EH (cell line): ENCODE data around the gene ABCA12.

Experiments used
- DNase-seq: peaks from one replicate; pipeline ENCODE4 v3.0.0-alpha.2; 2015; ENCODE audit warnings: low read depth

The ABCA12 gene

GRCh38 chr2:215119847-215120246, 18.6 kb downstream of the ABCA12 start:
- no peak for DNase-seq

- DNase-seq = no peak
These were observed 27.5 kb downstream of the ABCA12 start for GRCh38 chr2:215110918-215111317.

DNA sequence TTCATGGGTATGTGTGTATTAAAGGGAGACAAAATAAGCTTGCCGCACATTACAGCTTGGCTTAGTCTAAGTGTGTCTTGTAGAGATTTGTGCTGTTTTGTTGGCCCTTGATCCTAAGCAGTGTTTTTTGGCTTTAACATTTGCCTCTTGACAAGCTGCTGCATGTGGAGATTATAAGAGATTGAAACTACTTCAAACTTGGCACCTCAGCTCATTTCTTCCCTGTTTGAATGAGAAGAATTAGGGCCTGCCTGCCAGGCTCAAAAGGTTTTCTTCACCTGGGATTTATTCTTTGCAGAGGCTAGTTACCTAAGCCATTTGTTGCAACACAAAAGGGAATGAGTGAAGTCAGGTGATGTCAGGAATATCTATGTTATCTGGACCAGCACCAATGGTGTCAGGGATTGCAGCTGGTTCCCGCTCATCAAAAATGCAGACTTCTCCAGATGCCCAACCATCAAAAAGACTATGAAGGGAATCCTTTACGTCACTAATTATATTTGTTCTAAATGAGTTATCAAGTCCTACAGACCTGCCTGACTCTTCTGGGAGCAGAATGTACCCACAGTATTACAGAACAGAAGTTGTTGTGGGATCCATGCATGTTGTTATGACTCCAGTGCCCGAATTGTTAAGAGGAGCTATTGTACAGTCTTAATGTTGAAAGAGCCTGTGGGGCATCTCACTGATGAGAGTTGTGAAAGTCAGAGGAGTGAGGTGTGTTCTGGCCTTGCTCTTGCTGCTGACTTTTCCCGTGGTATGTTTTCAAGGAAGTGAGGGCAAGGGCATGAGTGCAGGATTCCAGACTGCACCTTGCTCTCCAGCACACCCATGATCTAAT, 31.0 kb downstream of the ABCA12 start:
- DNase-seq = no peak

DNA sequence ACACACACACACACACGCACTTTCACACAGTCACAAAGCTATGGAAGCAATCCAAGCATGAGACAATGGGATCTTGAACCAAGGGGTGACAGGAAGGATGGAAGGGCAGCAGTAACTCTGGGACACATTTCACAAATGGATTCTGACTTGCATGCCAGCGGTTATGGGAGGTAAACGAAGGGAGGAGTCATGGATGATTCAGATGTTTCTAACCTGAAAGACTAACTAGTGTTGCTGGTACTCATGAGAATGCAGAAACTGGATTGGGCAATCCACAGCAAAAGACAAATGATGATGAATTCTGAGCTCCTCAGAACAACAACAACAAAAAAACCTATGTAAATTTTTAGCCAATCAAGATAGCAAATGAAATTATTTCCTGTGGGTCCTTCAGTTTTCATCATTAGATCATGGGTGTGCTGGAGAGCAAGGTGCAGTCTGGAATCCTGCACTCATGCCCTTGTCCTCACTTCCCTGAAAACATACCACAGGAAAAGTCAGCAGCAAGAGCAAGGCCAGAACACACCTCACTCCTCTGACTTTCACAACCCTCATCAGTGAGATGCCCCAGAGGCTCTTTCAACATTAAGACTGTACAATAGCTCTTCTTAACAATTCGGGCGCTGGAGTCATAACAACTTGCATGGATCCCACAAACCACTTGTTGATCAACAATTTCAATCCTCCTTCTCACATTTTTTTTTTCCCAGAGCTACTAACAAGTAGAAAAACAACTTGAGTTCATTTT, 32.6 kb downstream of the ABCA12 start:
- peak; percentile 15 for DNase-seq

- no peak for DNase-seq
These were observed 34.2 kb downstream of the ABCA12 start for GRCh38 chr2:215104226-215104625.

DNA sequence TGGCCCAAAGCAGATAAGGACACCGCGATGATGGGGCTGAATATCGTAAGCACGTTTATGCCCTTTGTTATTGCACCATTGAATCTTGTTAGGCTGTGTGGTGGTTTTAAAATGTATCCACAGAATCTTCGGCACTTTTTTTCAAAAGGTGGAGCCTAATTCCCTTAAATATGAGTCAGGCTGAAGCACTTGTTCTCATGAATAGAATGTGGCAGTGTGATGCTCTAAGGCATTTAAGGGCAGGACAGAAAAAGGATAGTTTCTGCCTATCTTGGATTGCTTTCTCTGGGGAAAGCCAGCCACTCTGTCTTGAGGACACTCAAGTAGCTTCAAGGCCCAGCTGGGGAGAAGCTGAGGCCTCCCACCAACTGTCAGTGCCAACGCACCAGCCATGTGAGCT, 39.6 kb downstream of the ABCA12 start:
- no peak for DNase-seq

DNA sequence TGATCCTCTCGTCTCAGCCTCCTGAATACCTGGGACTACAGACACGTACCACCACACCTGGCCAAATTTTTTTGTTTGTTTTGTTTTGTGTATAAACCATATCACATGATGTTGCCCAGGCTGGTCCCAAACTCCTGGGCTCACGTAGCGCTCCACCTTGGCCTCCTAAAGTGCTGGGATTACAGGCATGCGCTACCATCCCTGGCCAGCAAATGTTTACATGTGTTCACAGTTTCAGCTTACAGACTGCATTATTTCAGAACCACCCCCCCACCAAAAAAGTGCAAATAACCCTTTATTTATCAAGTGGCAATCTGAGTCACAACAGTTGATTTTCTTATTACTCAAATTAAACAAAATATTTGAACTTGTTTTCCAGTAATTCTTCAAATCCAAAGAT, 54.3 kb downstream of the ABCA12 start:
- DNase-seq = no peak

DNA sequence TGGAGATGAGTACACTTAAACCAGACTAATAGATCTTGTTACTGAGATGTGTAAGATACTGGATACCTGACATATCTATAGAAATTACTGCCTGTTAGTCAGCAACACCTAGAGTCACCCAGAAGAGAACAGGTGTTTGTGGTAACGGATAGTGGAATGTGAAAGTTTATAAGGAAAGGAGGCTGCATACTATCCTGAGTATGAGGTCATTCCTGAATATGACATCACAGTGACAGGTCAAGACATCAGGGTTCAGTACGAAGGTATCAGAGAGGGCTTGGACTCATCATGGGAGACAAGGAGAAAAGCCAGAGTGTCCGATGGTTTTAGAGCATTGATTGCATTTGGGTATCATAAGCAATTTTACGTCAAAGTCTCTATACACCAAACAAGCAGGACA, 55.3 kb downstream of the ABCA12 start:
- DNase-seq = no peak

- no peak for DNase-seq
These were observed 56.0 kb downstream of the ABCA12 start for GRCh38 chr2:215082446-215082845.

DNA sequence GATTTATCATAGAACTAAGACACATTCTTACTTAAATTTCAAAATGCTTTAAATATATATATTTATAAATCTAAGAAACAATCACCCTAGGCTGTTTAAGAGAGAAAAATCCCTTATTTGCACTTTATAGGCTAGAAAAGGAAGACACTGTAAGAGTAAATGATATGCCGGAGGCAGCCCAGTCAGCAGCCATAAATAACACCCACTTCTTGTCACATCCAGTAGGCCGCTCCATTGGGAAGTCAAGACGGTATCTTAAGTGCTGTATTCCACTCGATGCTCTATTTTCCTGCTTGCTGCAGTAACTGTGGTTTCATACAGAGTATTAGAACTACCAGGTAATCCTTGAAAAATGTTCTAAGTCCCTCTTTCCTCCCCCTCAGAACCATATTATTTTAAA, 57.9 kb downstream of the ABCA12 start:
- DNase-seq = no peak

GRCh38 chr2:215071676-215072075, 66.8 kb downstream of the ABCA12 start:
- DNase-seq = no peak

DNA sequence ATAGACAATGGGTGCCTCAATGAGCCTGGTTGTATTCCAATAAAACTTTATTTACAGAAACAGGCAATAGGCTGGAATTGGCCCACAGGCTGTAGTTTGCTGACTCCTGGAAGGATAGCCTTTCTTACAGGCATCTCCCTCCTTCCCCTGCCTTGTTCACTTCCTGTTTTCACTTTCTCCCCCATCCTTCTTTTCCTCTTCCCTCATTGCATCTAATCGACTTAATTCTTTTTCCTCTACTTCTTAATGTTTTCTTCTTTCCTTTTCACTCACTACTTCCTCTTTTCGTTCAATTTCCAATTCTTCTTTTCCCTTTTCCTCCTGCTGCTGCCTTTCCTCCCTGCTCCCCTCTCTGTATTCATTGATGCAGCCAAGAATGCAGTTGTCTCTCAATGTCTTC, 70.0 kb downstream of the ABCA12 start:
- no peak for DNase-seq

- DNase-seq = no peak
These were observed 72.3 kb downstream of the ABCA12 start for GRCh38 chr2:215066124-215066523.

DNA sequence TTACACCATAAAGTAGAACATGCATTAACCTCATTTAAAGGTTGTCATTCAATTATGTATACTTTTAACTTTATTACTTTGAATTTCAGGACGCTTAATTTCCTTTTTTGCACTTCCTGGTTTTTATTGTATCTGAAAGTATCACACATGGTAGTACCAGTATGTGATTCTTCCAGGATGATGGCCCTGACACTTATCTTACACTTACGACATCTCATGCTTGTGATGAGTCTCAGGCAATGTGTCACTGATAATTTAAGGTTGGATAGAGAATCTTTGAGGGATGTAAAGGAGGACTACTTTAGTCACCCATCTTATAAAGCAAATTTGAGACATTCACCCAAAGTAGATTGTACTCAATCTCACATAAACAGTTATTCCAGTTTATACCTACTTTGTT, 74.9 kb downstream of the ABCA12 start:
- no peak for DNase-seq

DNA sequence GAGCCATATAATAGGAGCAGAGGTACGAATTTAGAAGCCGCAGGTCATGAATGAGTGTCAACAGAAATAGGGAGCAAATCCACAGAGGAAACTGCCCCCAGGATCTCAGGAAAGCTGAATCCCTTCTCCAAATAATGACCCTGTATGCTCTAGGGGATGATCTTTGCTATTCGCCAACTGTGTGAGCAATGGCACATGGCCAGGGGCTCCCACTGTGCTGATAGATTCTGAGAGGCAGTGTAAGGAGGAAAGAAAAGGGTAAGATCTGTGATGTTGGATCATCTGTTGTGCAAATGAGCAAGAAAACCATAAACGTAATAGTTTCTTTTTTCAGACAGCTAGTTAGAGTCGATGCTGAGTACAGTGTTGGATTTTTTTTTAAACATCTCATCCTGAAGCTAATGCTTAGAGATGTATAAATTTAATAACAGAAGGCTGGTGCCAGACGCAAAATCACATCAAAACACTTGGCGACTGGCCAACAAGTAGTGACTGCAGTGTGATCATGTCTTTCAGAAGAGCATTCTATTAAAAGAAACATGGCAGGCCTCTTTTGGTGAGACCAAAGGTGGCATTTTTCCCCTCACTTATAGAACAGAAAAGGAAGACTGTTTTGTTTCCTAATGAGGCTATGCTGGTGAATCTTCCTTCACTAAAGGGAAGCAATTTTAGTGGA, 77.4 kb downstream of the ABCA12 start:
- DNase-seq = no peak

DNA sequence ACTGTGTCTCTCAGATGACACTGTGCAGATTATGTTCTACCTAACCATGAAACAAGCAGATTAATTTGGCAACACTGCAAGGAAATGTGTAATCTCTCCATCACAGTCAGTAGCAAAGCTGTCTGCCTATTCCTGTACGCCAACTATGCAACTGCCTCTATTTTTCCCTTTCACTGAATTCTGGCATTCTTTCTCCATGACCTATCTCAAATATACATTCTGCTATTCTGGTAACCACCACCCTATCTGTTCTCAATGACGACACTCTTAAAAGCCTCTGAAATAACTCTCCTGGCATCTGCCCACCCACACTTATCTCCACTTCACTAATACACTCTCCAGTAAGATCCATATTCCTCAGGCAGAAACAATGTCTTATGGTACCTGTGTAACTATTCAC, 78.7 kb downstream of the ABCA12 start:
- peak; percentile 6 for DNase-seq

GRCh38 chr2:215055891-215056290, 82.5 kb downstream of the ABCA12 start:
- no peak for DNase-seq

DNA sequence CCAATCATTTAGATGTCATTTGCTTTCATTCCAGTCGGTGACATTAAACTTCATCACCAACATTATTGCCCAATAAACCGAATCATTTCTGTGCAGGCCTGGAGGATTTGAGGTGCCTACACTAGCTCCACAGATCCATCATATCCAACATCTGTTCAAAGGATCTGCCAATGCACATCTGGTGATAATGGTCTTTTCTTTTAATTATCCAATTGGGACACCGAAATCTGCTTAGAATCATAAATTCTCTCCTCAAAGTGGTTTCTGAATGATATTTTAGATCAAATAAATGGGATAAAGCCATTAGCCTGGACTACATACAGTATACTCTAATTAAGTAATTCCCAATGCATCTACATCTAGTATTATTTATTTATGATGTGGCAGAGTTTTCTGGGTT, 85.6 kb downstream of the ABCA12 start:
- DNase-seq = no peak

GRCh38 chr2:215052404-215052803, 86.0 kb downstream of the ABCA12 start:
- no peak for DNase-seq

- DNase-seq = no peak
These were observed 89.1 kb downstream of the ABCA12 start for GRCh38 chr2:215049341-215049740.

- no peak for DNase-seq
These were observed 100.0 kb downstream of the ABCA12 start for GRCh38 chr2:215038421-215038820.

DNA sequence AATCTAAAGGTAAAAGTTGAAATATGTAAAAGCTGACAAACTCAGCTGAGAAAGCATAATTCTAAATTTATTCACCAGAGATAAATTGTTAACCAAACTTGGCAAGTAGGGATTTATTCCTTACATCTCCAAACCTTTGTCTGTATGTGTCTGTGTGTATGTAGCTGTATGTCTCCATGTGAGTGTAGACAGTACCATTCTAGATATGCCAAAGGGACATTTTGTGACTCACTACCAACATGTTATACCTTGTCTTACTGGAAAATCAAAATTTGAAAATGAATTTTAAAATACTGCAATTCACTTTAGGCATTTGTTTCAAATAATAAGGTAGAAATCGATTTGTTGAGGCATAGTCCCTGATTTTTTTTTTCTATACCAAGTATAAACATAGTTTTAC, 102.1 kb downstream of the ABCA12 start:
- DNase-seq = no peak

- DNase-seq = no peak
These were observed 104.3 kb downstream of the ABCA12 start for GRCh38 chr2:215034154-215034553.
